Mesenchymal stem cell (in vitro differentiated cells and primary cell): ENCODE results near the gene CLDN22.
A peak's percentile ranks its signal among the peaks of the same experiment; 100 is the strongest.

Source experiments
- DNase-seq: peaks from one replicate; pipeline ENCODE4 v3.0.0-alpha.2; 2013
- H2AFZ ChIP-seq: one replicate; pipeline ENCODE4 v1.6.1; 2013; ENCODE audit warnings: low read depth, mild to moderate bottlenecking, control low read depth, inconsistent platforms, low read length, moderate library complexity
- H2AK5ac ChIP-seq: 2 replicates; pipeline ENCODE4 v1.6.1; 2013; ENCODE audit warnings: low read length, moderate library complexity, mild to moderate bottlenecking, inconsistent platforms; ENCODE audit not compliant: severe bottlenecking
- H2BK120ac ChIP-seq: one replicate; pipeline ENCODE4 v1.6.1; 2013; ENCODE audit warnings: low read depth, mild to moderate bottlenecking, inconsistent platforms, low read length, moderate library complexity
- H2BK12ac ChIP-seq, 2 experiments: one replicate each; pipeline ENCODE4 v1.6.1; 2013; ENCODE audit warnings: inconsistent platforms in 2 of 2, low read length in 2 of 2, mild to moderate bottlenecking in 2 of 2, moderate library complexity in 2 of 2, control low read depth in 1 of 2
- H2BK15ac ChIP-seq: one replicate; pipeline ENCODE4 v1.6.1; 2013; ENCODE audit warnings: mild to moderate bottlenecking, low read depth, inconsistent platforms; ENCODE audit not compliant: poor library complexity, severe bottlenecking
- H2BK5ac ChIP-seq: 2 replicates; pipeline ENCODE4 v1.6.1; 2013; ENCODE audit warnings: low read depth, mild to moderate bottlenecking, low read length, control low read depth, inconsistent platforms; ENCODE audit not compliant: poor library complexity, severe bottlenecking
- H3K14ac ChIP-seq, 2 experiments: one replicate each; pipeline ENCODE4 v1.6.1; 2013; ENCODE audit warnings: inconsistent platforms in 2 of 2, low read length in 2 of 2, control low read depth in 1 of 2, mild to moderate bottlenecking in 1 of 2, moderate library complexity in 1 of 2
- H3K18ac ChIP-seq, 2 experiments: one replicate each; pipeline ENCODE4 v1.6.1; 2013; ENCODE audit warnings: inconsistent platforms in 2 of 2, low read length in 2 of 2, control low read depth in 1 of 2, low read depth in 1 of 2, mild to moderate bottlenecking in 1 of 2
- H3K23ac ChIP-seq, 2 experiments: one replicate each; pipeline ENCODE4 v1.6.1; 2013; ENCODE audit warnings: inconsistent platforms in 2 of 2, low read length in 2 of 2, mild to moderate bottlenecking in 2 of 2, moderate library complexity in 2 of 2, control low read depth in 1 of 2
- H3K27ac ChIP-seq: 2 replicates; pipeline ENCODE4 v1.5.1; 2013; ENCODE audit warnings: mild to moderate bottlenecking, moderate library complexity, low read length, control low read depth, inconsistent platforms; ENCODE audit not compliant: poor library complexity, severe bottlenecking
- H3K27me3 ChIP-seq, 2 experiments: 2 replicates each; pipeline versions ENCODE4 v1.6.1 to v1.7.0; 2013; ENCODE audit warnings: low read length in 2 of 2, mild to moderate bottlenecking in 2 of 2, moderate library complexity in 2 of 2, control low read depth in 1 of 2, inconsistent platforms in 1 of 2; ENCODE audit not compliant: control insufficient read depth in 1 of 2, insufficient read depth in 1 of 2
- H3K36me3 ChIP-seq, 2 experiments: 2 replicates each; pipeline versions ENCODE4 v1.6.1 to v1.7.0; 2013; ENCODE audit warnings: low read length in 2 of 2, control low read depth in 1 of 2, inconsistent platforms in 1 of 2, low read depth in 1 of 2, mild to moderate bottlenecking in 1 of 2; ENCODE audit not compliant: insufficient read depth in 2 of 2, control insufficient read depth in 1 of 2
- H3K4ac ChIP-seq, 2 experiments: one replicate each; pipeline ENCODE4 v1.6.1; 2013; ENCODE audit warnings: inconsistent platforms in 2 of 2, low read length in 2 of 2, mild to moderate bottlenecking in 2 of 2, moderate library complexity in 2 of 2, control low read depth in 1 of 2, low read depth in 1 of 2
- H3K4me1 ChIP-seq: 2 replicates; pipeline ENCODE4 v1.6.1; 2013; ENCODE audit warnings: low read depth, low read length, control low read depth; ENCODE audit not compliant: control insufficient read depth, insufficient read depth
- H3K4me2 ChIP-seq: 2 replicates; pipeline ENCODE4 v1.6.1; 2013; ENCODE audit warnings: low read length, mild to moderate bottlenecking, inconsistent platforms; ENCODE audit not compliant: poor library complexity, severe bottlenecking
- H3K4me3 ChIP-seq, 2 experiments: 2 replicates each; pipeline versions ENCODE4 v1.5.1 to v1.7.0; 2013; ENCODE audit warnings: low read length in 2 of 2, mild to moderate bottlenecking in 2 of 2, control low read depth in 1 of 2, low read depth in 1 of 2; ENCODE audit not compliant: insufficient read depth in 1 of 2
- H3K79me1 ChIP-seq: replicated peaks from 2 replicates; pipeline ENCODE4 v1.6.1; 2013; ENCODE audit warnings: mild to moderate bottlenecking, control low read depth, low read length, inconsistent platforms; ENCODE audit not compliant: poor library complexity, severe bottlenecking
- H3K9ac ChIP-seq: 2 replicates; pipeline ENCODE4 v1.7.0; 2013; ENCODE audit warnings: mild to moderate bottlenecking, low read length, moderate library complexity
- H3K9me3 ChIP-seq: 2 replicates; pipeline ENCODE4 v1.7.0; 2013; ENCODE audit warnings: mild to moderate bottlenecking, low read length; ENCODE audit not compliant: control insufficient read depth
- H4K8ac ChIP-seq: one replicate; pipeline ENCODE4 v1.6.1; 2013; ENCODE audit warnings: inconsistent platforms, mild to moderate bottlenecking, low read length, moderate library complexity
- H4K91ac ChIP-seq: one replicate; pipeline ENCODE4 v1.6.1; 2013; ENCODE audit warnings: mild to moderate bottlenecking, low read length, inconsistent platforms
- WGBS: methylation state at CpG from one replicate; pipeline ENCODE4 v1.1.7; 2013; ENCODE audit warnings: mixed read lengths; 5-methylcytosine and 5-hydroxymethylcytosine counted together

CLDN22 gene

GRCh38 chr4:183353557-183353956 lies 33.5 kb upstream of the CLDN22 start:
- Histone ChIP-seq H2AFZ (no peak overlapping the region), H3K23ac (no peak overlapping the region), H3K4me2 (no peak overlapping the region), H3K27ac (no peak overlapping the region), H3K14ac (no peak overlapping the region), H3K9me3 (no peaks in the 10 kb centered on the region), H2BK15ac (no peak overlapping the region), H2BK5ac (no peak overlapping the region), H2BK12ac (no peak overlapping the region), H3K4me1 (peaks cover 3% of the 10 kb centered on the region), H3K36me3 (no peaks in the 10 kb centered on the region), H2BK120ac (no peak overlapping the region), H3K27me3 (peaks cover 0 to 28% of the 10 kb centered on the region in 2 experiments), H4K8ac (no peak overlapping the region), H4K91ac (no peak overlapping the region), H3K4me3 (no peak overlapping the region), H3K18ac (no peak overlapping the region), H3K9ac (no peak overlapping the region), H3K4ac (no peak overlapping the region), H2AK5ac (no peak overlapping the region), H3K79me1 (no peaks in the 10 kb centered on the region)
- 94% methylated on average over 8 of the region's 8 CpGs for WGBS
- DNase-seq: no peak

- no peak overlapping the region for H2BK15ac ChIP-seq
- no peak overlapping the region for H2AK5ac ChIP-seq
- no peak overlapping the region for H3K4me3 ChIP-seq
- H3K36me3 ChIP-seq: no peaks in the 10 kb centered on the region
- H2BK5ac ChIP-seq: no peak overlapping the region
- no peak overlapping the region for H3K4me2 ChIP-seq
- H3K27ac ChIP-seq: no peak overlapping the region
- no peak overlapping the region for H3K4ac ChIP-seq
- H3K14ac ChIP-seq: no peak overlapping the region
- H3K9me3 ChIP-seq: no peaks in the 10 kb centered on the region
- no peak overlapping the region for H2AFZ ChIP-seq
- WGBS: 92% methylated on average over 3 of the region's 5 CpGs
- no peaks in the 10 kb centered on the region for H3K79me1 ChIP-seq
- no peak overlapping the region for H2BK12ac ChIP-seq
- DNase-seq: no peak
- H3K23ac ChIP-seq: no peak overlapping the region
- H3K18ac ChIP-seq: no peak overlapping the region
- no peak overlapping the region for H4K8ac ChIP-seq
- no peak overlapping the region for H2BK120ac ChIP-seq
- H3K4me1 ChIP-seq: peaks cover 4% of the 10 kb centered on the region
- H3K9ac ChIP-seq: no peak overlapping the region
- H3K27me3 ChIP-seq: peaks cover 0 to 24% of the 10 kb centered on the region in 2 experiments
- no peak overlapping the region for H4K91ac ChIP-seq
Observed at GRCh38 chr4:183352546-183352945, 32.5 kb upstream of the CLDN22 start.

- Histone ChIP-seq H3K27me3 (peaks cover 0 to 20% of the 10 kb centered on the region in 2 experiments), H2AFZ (no peak overlapping the region), H4K91ac (no peak overlapping the region), H3K27ac (no peak overlapping the region), H2BK12ac (no peak overlapping the region), H3K4me2 (no peak overlapping the region), H2BK5ac (no peak overlapping the region), H2AK5ac (no peak overlapping the region), H3K9me3 (no peaks in the 10 kb centered on the region), H3K4me1 (peaks cover 5% of the 10 kb centered on the region), H3K36me3 (no peaks in the 10 kb centered on the region), H3K18ac (no peak overlapping the region), H3K79me1 (no peaks in the 10 kb centered on the region), H3K9ac (no peak overlapping the region), H2BK15ac (no peak overlapping the region), H3K4ac (no peak overlapping the region), H3K4me3 (no peak overlapping the region), H3K14ac (no peak overlapping the region), H2BK120ac (no peak overlapping the region), H3K23ac (no peak overlapping the region), H4K8ac (peak overlapping the region; percentile 4)
- DNase-seq: no peak
- 96% methylated on average over 17 of the region's 17 CpGs for WGBS
Observed at GRCh38 chr4:183350317-183351071, 30.4 kb upstream of the CLDN22 start.

- no peak overlapping the region for H2BK5ac ChIP-seq
- no peak overlapping the region for H2AK5ac ChIP-seq
- no peak overlapping the region for H2BK120ac ChIP-seq
- H4K8ac ChIP-seq: no peak overlapping the region
- DNase-seq: peak; percentile 35
- H2AFZ ChIP-seq: no peak overlapping the region
- H3K9ac ChIP-seq: peak overlapping the region; percentile 29
- no peaks in the 10 kb centered on the region for H3K9me3 ChIP-seq
- H3K14ac ChIP-seq: no peak overlapping the region
- H3K27ac ChIP-seq: no peak overlapping the region
- H3K4me1 ChIP-seq: peaks cover 5% of the 10 kb centered on the region
- H3K23ac ChIP-seq: no peak overlapping the region
- H3K27me3 ChIP-seq: peaks cover 0 to 20% of the 10 kb centered on the region in 2 experiments
- H3K4ac ChIP-seq: no peak overlapping the region
- no peaks in the 10 kb centered on the region for H3K79me1 ChIP-seq
- WGBS: 91% methylated on average over 9 of the region's 9 CpGs
- H3K4me2 ChIP-seq: no peak overlapping the region
- no peak overlapping the region for H2BK15ac ChIP-seq
- H4K91ac ChIP-seq: no peak overlapping the region
- H2BK12ac ChIP-seq: no peak overlapping the region
- no peak overlapping the region for H3K4me3 ChIP-seq
- no peak overlapping the region for H3K18ac ChIP-seq
- H3K36me3 ChIP-seq: no peaks in the 10 kb centered on the region
Observed at GRCh38 chr4:183349673-183350072, 29.6 kb upstream of the CLDN22 start.
